ENCODE results near the gene SESN3.
A peak's percentile ranks its signal among the peaks of the same experiment; 100 is the strongest.
"Not testable (repeated sequence)": the region's sequence is repeated elsewhere in the genome, so short reads cannot be mapped to it uniquely, and the experiment has no call there.

Gene SESN3

GRCh38 chr11:95251896-95252295 lies 20.9 kb upstream of the SESN3 start:
- DNase-seq (ENCODE audit: low spot score) = not testable (repeated sequence)

DNA sequence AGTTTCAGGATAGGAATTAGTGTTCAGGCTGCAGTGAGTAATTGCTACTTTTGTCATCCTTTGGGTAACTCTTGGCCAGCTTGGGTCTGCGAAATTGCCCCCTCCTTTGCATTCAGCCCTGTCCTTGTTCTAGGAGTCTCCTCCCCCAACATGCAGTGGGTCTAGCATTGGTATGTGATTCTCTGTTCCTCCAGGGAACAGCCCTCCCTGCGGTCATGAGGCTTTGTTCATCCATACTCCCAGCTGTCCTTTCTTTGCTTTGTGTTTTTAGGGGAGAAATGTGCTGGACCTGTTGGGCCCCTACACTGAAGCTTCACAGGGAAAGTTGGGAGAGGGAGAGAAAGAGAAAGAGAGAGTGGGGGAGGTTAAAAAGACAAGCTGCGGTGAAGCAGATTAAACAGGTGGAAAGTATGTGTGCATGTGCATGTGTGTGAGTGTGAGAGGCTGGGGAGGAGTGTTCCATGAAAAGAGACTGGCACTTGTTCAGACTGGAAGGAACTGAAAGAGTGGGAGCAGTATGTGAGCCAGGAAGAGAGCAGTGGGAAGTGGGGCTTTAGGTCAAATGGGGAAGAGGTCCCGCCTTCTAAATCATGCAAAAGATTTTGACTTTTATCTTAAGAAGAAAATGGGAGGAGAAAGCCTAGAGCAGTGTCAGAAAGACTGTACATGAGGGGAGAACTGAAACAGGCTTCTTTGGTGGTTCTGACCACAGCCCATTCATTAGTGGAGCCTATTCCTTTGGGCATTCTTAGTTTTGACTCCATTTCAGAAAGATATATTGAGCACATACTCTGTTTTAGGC lies 17.9 kb upstream of the SESN3 start:
- DNase-seq (ENCODE audit: low spot score) = no peak

DNA sequence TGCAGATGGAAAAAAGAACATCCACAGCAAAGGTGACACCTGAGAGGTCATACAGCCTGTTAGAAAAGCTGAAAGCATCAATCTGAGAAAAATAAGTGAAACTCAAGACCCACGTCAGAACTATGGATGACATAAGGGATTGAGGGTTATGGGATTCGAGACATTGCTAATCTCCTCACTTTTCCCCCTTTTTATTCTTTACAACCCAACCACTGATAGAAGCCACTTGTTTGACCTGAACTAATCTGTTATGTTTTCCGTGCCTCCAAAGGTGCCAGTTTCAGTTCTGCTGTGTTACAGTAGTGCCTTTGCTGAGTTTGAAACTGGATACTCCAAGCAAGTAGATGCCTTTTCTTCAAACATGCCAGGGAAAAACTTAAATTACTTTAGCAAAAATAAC lies 16.9 kb upstream of the SESN3 start:
- DNase-seq (ENCODE audit: low spot score) = no peak

DNA sequence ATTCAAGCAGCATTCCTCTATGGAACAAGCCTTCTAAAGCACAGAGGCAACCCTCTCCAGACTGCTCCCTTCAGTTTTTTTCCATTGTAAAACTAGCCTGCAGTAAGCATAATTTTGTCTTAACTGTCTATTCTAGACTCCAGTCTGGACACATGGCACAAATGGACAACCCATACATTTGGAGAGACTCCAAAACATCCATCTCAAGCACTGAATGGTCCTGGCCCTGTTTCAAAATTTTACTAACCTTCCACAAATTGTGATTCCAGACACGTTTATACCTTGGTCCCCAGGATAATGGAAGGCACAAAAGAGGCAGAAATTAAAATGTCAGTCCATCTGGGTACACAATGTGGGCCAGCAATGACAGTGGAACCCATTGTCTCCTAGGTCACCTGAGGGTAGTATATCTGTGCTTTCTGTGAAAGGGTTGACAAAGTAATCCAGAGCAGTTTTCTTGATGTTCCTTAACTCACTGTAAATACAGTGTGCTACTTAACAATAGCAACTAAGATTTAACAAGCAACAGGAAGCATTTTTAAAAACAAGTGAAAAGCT lies 16.2 kb upstream of the SESN3 start:
- no peak for DNase-seq (ENCODE audit: low spot score)

DNA sequence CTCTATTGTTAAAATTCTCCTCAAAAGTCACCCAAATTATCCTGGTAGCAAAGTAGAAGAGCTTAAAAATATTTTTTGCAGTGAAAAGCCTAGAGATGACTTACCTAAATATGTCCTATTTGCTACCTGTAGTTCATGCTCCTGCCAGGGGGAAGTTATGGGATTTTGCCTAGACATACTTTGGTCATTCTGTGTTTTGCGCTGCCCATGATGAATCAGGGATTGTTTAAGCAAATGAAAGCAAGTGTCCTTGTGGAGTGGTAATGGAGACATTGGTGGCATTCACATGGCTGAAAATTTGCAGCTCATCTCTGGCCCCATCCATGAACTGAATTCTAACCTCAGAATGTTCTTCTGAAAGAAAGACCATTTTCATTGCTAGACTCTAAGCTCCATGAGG lies 14.6 kb upstream of the SESN3 start:
- no peak for DNase-seq (ENCODE audit: low spot score)

DNA sequence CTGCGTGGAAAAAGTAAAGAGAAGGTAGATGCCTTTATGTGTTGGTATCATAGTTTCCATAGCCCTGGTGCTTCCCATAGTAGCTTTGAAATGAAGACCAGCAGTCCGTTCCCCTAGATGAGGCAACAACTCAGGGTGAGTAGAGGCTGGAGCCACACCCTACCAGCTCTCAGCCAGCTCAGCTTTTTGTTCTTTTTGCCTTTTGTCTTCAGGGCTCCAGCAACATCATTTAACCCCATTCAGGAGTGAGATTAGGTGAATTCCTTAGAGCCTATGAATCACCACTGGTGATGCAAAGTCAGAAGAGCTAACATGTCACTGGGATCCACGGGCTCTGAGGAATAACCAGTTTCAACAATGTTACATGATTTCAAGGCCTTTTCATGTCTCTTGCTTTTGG lies 14.0 kb upstream of the SESN3 start:
- DNase-seq (ENCODE audit: low spot score) = no peak

DNA sequence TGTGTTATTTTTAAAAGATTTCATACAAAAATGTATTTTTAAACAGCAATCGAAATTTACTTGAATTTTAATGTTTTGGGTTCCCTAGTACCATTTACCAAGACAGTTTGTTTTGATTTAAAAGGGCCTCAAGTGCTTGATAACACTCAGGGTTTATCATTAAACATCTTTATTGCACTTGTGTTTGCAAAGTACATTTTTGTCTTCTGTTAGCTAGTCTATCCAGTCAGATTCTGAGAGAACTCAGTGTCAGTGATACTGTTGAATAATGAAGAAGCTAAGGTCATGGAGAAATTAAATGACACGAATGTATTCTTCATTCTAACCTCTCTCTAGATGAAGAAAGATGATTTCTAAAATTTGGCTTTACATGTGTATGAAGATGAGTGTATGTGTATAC lies 12.7 kb upstream of the SESN3 start:
- DNase-seq (ENCODE audit: low spot score) = no peak

DNA sequence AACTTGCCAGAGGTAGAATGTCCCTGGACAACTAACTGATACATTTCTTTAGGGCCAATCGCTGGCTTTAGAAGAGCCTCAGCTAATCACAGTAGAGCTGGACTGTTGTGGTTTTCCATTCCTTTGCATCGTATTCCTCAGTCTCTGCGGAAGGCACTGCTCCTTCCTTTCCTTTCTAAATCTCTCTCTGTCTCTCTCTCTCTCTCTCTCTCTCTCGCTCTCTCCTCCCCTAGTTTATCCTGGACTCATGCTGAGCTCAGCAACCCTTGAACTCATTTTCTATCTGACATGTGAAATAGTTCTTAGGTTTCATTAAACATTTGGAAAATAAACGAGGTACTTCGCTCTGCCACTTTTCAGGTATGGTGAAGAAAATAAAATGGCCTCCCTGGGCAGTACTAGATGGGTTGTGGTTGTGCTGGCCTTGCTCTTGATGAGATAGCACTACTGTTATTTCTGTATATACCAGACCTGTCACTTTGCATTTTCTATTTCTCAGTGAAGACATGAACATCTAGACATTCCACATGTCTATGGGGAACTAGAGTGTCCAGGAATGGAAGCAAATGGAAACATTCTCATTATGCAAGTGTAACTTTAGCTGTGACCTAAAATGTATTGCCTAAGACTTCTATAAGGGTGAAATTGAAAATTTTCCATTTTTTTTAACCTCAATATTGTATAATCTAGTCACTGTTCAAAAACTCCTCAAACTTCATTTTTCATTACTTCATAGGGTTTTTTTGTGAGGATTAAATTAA lies 12.0 kb upstream of the SESN3 start:
- DNase-seq (ENCODE audit: low spot score) = no peak

DNA sequence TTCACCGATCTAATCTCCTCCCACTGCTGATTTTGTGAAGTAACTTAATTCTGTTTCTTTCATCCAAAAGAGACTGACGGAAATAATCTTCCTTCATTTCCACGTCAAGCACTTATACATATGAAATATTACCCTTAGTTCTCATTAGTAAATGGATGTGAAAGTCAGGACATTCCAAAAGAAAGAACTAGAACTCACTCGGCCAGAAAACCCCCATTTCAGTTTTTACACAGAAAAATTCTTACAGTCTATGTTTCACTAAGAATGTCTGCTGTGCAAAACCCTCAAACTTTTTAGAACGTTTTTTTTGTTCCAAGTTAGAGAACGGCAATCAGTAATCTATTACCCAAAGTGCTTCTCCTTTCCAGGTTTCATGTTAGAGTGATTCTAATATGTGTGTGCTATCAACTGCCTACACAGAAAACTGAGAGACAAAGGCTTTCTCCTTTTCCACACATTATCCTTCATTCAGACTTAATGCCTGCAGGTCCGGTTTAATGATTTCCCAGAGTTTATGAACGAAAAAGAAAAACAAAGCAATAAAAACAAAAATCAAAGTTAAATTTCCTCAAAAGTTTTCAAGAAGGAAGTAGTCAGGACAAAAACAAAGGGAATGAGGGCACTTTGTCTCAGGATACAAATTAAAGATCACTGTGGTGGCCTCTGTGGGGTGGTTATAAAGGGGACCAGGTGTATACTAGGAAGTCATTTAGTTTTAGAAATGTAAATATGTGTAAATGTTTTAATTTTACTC lies 11.3 kb upstream of the SESN3 start:
- DNase-seq (ENCODE audit: low spot score) = no peak

GRCh38 chr11:95241681-95242081 lies 10.7 kb upstream of the SESN3 start:
- DNase-seq (ENCODE audit: low spot score) = no peak

GRCh38 chr11:95239871-95240649 lies 9.1 kb upstream of the SESN3 start:
- no peak for DNase-seq (ENCODE audit: low spot score)

DNA sequence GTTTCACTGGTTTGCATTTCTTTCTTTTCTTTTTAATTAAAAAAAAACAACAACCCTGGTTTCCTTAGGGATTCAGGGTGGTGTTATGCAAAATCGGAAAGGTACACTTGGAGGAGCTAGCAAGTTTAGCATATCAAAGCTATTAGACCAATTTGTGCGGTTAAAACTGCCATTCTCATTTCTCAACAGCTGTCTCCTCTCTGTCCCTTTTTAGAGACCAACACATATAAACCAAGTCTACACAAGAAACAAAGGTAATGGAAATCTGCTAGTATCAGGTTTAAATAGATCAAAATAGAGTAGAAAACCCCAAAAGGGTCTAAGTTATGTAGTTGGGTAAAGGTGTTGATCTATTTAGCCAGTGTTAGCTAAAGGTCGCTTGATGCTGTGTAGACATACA lies 1.7 kb upstream of the SESN3 start:
- DNase-seq (ENCODE audit: low spot score) = no peak

DNA sequence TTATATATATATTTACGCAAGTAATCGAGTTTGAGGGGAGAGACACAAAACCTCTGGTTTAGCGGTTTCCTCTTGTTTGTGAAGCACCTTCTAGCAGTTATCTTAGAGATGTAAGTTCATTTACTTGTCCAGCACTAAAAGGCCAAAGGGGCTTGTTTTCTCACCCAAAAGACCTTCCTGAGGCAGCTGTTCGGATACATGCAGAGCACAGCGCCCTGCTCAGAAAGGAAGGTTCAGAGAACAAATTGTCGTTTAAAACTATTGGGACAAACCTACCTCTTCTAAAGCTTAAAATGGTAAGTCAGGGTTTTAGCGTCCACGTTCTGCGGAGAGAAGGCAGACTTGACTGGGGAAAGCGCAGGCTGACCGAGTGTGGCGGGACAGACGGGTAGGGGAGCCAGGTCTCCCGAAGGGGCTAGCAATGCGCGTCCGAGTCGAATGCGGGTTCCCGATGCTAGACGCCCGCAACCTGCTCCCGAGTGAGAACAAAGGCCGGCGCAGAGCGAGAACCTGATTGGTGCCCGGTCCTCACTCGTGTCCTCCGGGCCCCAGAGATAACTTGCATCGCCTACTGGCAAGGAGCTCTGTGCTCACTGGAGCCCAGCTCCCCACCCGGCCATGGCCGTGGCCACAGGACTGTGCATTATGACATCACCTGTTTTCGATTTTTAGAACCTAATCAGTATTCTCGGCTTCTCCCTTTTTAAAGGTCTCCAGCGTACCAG lies 1.0 kb upstream of the SESN3 start:
- DNase-seq (ENCODE audit: low spot score) = peak; percentile 39

GRCh38 chr11:95230810-95231126 lies 234 bp downstream of the SESN3 start:
- peak; percentile 17 for DNase-seq (ENCODE audit: low spot score)

GRCh38 chr11:95229993-95230809 lies 801 bp downstream of the SESN3 start:
- DNase-seq (ENCODE audit: low spot score) = peak; percentile 14

- DNase-seq (ENCODE audit: low spot score) = peak; percentile 2
Observed at GRCh38 chr11:95229199-95229992, 1.6 kb downstream of the SESN3 start.

DNA sequence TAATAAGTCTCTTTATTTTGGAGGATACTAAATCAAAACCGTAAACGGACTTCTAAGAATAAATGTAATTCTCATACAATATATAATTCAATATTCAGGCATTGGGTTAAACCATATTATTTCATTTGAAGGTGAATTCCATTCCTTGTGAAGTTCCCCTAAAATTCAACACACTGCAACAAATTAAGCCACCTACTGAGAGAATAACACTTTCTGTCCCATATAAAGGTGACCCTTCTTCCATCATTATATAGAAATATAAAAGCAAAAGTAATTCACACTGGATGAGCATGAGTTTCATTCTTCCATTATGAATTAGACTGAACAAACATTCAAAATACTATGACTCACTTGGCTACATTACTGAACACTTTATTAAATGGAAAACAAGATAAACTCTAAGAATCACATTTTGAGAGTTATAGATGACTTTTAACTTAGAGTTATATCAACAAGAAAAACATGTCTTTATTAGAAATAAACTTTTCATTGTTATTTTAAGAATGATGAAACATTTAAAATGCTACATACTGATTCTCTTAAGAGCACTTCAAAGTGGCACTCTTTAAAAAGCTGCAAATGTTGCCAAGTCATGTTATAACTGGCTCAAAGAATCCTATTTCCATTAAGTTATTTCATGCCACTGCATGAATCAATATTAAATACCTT lies 2.8 kb downstream of the SESN3 start:
- DNase-seq (ENCODE audit: low spot score) = no peak

DNA sequence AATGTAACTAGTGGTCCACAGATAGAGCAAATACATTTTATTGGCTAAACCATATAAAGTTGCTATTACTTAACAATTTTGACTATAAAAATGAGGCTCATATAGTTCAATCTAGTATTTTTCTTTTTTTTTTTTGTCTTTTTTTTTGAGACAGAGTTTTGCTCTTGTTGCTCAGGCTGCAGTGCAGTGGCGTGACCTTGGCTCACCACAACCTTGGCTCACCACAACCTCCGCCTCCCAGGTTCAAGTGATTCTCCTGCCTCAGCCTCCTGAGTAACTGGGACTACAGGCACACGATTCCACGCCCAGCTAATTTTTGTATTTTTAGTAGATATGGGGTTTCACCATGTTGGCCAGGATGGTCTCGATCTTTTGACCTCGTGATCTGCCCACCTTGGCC lies 3.9 kb downstream of the SESN3 start:
- DNase-seq (ENCODE audit: low spot score) = not testable (repeated sequence)

- DNase-seq (ENCODE audit: low spot score) = no peak
Observed at GRCh38 chr11:95222817-95223216, 8.2 kb downstream of the SESN3 start.

Measured in kidney capillary endothelial cell (primary cell).